ENCODE measurements around the gene PLXNC1.

DNA sequence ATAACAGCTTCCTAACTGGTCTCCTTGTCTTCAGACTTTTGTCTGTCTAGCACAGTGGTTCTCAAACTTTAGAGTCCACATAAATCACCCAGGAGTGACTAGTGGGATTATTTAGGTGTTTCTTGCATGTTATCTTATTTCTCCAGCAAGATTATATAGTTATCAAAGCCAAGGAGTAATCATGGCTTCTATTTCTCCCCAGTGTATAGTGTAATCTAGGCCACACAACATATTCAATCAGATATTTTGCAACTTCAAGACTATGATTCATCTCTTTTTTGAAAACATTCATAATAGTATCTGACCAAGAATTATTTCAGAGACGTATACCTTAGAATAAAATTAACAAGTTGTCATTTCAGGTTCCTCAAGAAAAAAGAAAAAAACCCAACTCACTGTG lies 179.4 kb downstream of the PLXNC1 start:
- no peak for TF ChIP-seq BRCA1 (IDR thresholded peaks at IDR 0.05; ENCODE audit: low read depth, low read length)
- TF ChIP-seq, protein P1, sequence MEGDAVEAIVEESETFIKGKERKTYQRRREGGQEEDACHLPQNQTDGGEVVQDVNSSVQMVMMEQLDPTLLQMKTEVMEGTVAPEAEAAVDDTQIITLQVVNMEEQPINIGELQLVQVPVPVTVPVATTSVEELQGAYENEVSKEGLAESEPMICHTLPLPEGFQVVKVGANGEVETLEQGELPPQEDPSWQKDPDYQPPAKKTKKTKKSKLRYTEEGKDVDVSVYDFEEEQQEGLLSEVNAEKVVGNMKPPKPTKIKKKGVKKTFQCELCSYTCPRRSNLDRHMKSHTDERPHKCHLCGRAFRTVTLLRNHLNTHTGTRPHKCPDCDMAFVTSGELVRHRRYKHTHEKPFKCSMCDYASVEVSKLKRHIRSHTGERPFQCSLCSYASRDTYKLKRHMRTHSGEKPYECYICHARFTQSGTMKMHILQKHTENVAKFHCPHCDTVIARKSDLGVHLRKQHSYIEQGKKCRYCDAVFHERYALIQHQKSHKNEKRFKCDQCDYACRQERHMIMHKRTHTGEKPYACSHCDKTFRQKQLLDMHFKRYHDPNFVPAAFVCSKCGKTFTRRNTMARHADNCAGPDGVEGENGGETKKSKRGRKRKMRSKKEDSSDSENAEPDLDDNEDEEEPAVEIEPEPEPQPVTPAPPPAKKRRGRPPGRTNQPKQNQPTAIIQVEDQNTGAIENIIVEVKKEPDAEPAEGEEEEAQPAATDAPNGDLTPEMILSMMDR (IDR thresholded peaks at IDR 0.05; ENCODE audit: control extremely low read depth in 1 of 3, insufficient read depth in 1 of 3, low read depth in 1 of 3, low read length in 3 of 3): no peak
- TF ChIP-seq, protein P2, sequence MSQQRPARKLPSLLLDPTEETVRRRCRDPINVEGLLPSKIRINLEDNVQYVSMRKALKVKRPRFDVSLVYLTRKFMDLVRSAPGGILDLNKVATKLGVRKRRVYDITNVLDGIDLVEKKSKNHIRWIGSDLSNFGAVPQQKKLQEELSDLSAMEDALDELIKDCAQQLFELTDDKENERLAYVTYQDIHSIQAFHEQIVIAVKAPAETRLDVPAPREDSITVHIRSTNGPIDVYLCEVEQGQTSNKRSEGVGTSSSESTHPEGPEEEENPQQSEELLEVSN (IDR thresholded peaks at IDR 0.05): no peak
